ENCODE data around the gene DGKZ.

DNA sequence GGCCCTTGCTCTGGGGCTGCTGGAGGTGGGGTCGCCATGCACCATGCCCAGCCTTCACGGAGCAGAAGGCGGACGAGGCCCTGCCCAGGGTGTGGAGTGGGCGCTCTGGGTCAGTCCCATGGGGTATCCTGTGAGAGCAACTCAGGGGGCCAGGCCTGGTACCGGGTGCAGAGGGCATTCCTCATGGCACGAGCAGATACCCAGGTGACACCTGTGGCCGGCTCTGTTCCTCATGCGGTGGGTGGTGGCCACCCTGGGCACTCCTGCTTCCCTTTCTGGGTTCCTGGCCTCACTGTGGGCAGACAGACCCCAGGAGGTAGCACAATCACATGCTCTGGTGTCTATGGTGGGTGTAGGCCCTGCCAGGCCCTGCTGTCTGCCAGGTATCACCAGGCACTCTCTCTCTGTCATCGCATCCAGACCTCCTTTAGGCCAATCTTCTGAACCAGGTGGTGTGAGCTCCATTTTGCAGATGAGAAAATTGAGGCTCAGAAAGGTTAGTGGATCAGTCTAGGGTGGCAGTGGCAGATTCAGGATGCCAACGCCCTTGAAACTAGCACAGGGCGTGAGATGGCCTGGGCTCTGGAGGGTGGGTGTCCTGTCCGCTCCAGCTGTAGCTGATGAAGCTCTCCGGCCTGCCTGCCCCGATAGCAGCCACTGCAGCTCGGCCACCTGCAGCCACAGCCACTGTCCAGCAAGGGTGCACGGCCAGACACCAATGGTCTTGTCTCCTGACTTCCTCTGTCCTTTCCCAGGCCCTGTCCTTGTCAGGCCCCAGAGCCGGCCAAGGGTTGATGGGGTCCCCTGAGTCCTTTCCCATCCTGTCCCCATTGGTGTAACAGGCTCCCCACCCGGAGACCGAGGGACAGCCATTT lies 15.1 kb downstream of the DGKZ start:
- TF ChIP-seq, protein P1, sequence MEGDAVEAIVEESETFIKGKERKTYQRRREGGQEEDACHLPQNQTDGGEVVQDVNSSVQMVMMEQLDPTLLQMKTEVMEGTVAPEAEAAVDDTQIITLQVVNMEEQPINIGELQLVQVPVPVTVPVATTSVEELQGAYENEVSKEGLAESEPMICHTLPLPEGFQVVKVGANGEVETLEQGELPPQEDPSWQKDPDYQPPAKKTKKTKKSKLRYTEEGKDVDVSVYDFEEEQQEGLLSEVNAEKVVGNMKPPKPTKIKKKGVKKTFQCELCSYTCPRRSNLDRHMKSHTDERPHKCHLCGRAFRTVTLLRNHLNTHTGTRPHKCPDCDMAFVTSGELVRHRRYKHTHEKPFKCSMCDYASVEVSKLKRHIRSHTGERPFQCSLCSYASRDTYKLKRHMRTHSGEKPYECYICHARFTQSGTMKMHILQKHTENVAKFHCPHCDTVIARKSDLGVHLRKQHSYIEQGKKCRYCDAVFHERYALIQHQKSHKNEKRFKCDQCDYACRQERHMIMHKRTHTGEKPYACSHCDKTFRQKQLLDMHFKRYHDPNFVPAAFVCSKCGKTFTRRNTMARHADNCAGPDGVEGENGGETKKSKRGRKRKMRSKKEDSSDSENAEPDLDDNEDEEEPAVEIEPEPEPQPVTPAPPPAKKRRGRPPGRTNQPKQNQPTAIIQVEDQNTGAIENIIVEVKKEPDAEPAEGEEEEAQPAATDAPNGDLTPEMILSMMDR (IDR thresholded peaks at IDR 0.05; ENCODE audit: insufficient read depth, low read length, poor library complexity, severe bottlenecking): no peak
- TF ChIP-seq EZH2phosphoT487 (conservative IDR thresholded peaks at IDR 0.05; ENCODE audit: low read length): no peak
